CD4-positive, alpha-beta T cell treated with Interleukin-17A for 1 hour (primary cell): ENCODE data around the gene IFI27.
"Not testable (repeated sequence)": the region's sequence is repeated elsewhere in the genome, so short reads cannot be mapped to it uniquely, and the experiment has no call there.

Experiments
- DNase-seq: peaks from one replicate; pipeline ENCODE4 v3.0.0-alpha.2; 2020

IFI27 gene

DNA sequence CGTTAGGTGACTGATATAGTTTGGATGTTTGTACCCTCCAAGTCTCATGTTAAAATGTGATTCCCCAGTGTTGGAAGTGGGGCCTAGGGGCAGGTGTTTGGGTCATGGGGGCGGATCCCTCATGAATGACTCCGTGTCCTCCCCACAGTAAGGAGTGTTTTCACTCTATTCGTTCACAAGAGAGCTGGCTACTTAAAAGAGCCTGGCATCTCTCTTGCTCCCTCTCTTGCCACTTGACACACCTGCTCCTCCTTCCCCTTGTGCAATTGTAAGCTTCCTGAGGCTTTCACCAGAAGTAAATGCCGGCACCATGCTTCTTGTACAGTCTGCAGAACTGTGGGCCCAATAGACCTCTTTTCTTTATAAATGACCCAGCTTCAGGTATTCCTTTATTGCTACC lies 16.3 kb downstream of the IFI27 start:
- DNase-seq, result no peak

- DNase-seq, result no peak
These were observed 16.8 kb downstream of the IFI27 start for GRCh38 chr14:94127330-94127729.

- no peak for DNase-seq
These were observed 17.8 kb downstream of the IFI27 start for GRCh38 chr14:94128216-94128839.

DNA sequence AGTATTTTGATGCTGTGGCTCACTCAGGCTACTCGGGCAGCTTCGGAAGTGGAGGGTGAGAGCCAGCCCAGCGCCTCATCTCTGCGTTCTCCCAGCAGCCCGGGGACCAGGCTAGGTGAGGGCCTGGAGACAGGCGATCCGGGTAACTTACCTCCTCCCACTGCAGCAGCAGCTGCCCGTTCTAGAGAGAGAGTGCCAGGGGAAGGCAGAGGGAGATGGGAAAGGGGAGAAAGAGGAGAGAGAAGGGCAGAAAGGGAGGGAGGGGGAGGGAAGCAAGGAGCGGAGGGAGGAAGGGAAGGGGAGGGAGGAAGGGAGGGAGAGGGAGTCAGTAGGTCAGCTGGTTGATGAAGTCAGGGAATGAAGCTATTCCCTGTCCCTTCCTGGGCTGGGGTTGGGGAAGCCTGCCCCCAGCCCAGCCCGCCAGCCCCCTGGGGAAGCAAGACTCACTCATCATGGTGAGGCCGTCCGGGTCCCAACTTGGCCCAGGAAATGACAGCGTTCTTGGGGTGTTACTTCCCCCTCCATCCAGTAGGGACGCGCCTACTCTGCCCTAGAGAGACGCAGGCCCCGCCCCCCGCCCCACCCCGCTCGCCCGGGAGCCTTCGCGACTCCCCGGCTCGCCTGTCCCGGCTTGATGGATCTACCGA lies 18.7 kb downstream of the IFI27 start, which contains the start of gene IFI27L2:
IFI27L2 (minus strand) TSS at position 494 of the 647 bp plus-strand sequence; CDS start at position 454, 40 bp downstream.
- peak; percentile 79 for DNase-seq

- DNase-seq, result peak; percentile 42
These were observed 19.4 kb downstream of the IFI27 start for GRCh38 chr14:94129758-94130414.

DNA sequence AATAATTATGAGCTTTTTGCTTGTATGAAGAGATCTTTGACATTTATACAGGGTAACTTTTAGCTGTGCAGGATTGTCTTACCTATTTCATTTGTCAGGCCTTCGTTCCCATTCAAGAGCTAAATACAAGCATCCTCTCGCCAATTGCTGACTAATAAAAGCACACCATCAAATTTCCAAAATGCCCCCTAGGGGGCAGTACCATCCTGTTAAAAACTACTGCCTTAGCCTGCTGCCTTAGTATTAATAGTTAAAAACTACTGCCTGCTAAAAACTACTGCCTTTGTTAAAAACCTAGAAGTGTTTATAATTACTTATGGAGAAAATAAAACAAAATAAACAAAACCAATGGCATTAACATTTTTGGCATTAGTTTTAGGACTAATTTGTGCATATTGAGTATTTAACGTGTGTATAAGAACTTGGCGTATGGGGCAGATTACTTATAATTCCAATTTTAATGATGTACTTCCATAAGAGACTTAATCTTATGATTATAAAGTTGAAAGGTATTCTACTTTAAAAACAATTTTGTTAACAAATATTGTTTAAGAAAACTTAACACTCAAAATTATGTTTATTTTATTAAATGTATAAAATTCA lies 21.9 kb downstream of the IFI27 start:
- peak; percentile 85 for DNase-seq

- no peak for DNase-seq
These were observed 24.9 kb downstream of the IFI27 start for GRCh38 chr14:94135476-94135875.

- peak; percentile 86 for DNase-seq
These were observed 26.2 kb downstream of the IFI27 start for GRCh38 chr14:94136575-94137331.

GRCh38 chr14:94138251-94138650 lies 27.7 kb downstream of the IFI27 start:
- DNase-seq, result no peak

- no peak for DNase-seq
These were observed 28.5 kb downstream of the IFI27 start for GRCh38 chr14:94139006-94139405.

DNA sequence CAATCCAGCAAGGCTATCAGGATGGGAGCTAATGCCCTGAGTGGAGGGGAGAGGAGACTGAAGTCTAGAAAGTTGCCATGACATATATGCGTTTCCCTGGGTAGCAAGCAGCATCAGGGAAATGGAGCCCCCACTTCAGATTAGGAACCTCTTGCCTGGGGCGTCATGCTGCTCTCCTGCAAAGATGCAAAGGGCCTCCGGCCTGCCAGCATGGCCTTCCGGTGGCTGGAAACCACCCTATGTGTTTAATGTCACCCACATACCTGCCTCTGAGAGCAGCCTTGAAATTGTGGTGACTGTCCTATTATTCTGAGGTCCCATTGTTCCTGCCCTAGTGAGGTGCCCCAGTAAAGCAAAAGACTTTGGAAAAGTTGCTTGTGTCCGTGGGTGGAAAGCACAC lies 28.9 kb downstream of the IFI27 start:
- DNase-seq, result no peak

- DNase-seq, result no peak
These were observed 31.7 kb downstream of the IFI27 start for GRCh38 chr14:94142247-94142646.

GRCh38 chr14:94142836-94143235 lies 32.3 kb downstream of the IFI27 start:
- DNase-seq, result no peak

- DNase-seq, result no peak
These were observed 32.7 kb downstream of the IFI27 start for GRCh38 chr14:94143239-94143638.

DNA sequence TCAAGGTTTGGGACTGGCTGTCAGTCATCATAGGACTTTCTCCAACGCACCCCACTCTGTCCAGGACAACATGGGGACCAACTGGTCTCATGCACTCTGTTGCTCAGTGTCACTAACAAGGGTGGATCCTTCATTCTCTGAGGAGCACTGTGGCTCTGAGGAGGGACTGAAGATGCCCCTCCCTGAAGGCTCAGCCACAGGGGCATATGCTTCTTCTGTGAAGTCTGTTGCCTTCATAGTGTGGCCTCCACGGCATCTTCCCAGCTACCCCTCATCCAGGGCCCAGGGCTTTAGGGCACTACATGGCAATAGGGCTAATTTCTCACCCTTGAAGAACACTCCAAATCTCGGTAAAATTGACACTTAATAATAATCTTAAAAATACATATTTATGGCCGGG lies 33.2 kb downstream of the IFI27 start:
- no peak for DNase-seq

DNA sequence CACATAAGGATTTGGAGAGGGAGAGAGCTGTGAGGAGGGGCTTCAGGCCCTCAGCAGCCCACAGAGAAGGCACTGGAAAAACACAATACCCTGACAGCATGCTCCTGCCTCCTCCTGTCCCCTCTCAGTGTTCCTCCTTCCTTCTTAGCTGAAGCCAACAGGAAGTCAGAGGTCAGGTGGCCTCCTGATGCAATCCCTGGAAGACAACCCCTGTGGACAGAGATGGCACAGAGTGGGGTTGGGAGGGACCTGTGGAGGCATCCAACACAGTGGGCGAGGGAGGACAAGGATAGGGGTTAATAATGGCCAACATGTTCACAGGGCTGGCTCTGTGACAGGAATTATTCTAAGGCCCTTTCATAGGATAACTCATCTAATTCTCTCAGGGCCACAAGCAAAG lies 34.2 kb downstream of the IFI27 start:
- no peak for DNase-seq

- no peak for DNase-seq
These were observed 35.5 kb downstream of the IFI27 start for GRCh38 chr14:94145902-94146527.

DNA sequence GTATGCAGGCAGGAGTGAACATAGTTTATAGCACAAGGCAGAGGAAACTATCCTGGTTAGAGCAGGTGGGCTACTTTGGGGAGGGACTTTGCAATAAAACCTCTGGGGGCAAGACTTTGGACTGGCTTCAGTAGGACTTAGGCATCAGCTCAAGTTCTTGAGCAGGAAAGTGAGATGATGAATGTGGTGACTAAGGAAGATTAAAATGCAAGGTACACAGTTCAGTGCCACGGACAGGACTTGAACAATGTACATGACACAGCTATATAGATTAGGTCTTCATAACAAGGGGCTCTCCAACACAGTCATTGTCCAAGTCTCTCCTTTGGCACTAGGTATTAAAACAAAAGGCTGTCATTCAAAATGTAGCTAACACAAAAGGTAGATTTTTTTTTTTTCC lies 42.1 kb downstream of the IFI27 start:
- DNase-seq, result no peak

- DNase-seq, result no peak
These were observed 43.3 kb downstream of the IFI27 start for GRCh38 chr14:94153750-94154342.

GRCh38 chr14:94156143-94156542 lies 45.6 kb downstream of the IFI27 start:
- DNase-seq, result not testable (repeated sequence)

- DNase-seq, result no peak
These were observed 46.7 kb downstream of the IFI27 start for GRCh38 chr14:94157197-94157596.

DNA sequence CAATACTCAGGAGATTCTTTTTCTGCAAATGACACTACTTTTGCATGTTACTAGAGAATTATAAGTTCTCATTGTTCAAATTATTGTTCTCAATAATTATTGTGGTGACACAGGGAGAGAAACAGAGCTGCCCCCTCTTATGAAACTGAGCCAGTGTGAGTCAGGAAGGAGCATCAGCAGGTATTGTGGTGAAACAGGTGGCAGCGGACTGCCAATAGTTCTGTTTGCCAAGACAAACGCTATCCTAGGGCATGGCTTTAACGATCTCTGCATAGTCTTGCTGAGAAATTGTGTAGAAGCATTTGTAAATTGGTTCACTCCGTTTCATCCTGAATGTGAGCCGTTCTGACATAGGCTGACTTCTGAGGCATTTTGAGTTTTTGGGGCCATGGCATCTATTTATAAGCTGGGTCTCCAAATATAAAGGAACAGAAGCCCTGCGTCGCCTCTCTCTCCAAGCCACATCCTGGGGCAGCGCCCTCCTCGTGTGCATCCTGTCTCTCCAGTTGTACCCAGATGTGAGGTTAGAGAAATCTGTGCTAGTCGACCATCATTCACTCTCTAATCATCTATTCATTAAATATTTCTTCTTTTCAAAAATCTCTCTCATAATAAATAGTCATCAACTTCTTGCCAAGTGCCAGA lies 47.8 kb downstream of the IFI27 start:
- peak; percentile 50 for DNase-seq
